ENCODE measurements around the gene CMKLR1.

CMKLR1 gene

GRCh38 chr12:108317308-108318234, 21.5 kb downstream of the CMKLR1 start:
- TF ChIP-seq, protein P1, sequence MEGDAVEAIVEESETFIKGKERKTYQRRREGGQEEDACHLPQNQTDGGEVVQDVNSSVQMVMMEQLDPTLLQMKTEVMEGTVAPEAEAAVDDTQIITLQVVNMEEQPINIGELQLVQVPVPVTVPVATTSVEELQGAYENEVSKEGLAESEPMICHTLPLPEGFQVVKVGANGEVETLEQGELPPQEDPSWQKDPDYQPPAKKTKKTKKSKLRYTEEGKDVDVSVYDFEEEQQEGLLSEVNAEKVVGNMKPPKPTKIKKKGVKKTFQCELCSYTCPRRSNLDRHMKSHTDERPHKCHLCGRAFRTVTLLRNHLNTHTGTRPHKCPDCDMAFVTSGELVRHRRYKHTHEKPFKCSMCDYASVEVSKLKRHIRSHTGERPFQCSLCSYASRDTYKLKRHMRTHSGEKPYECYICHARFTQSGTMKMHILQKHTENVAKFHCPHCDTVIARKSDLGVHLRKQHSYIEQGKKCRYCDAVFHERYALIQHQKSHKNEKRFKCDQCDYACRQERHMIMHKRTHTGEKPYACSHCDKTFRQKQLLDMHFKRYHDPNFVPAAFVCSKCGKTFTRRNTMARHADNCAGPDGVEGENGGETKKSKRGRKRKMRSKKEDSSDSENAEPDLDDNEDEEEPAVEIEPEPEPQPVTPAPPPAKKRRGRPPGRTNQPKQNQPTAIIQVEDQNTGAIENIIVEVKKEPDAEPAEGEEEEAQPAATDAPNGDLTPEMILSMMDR (IDR thresholded peaks at IDR 0.05; ENCODE audit: control insufficient read depth, insufficient read depth, low read depth, low read length, missing control alignments), result no peak
- no peak overlapping the region for H3K4me3 ChIP-seq (ENCODE audit: control insufficient read depth, low read depth, low read length)
- no peak for DNase-seq (ENCODE audit: low read depth)

GRCh38 chr12:108316176-108317086, 22.7 kb downstream of the CMKLR1 start:
- DNase-seq (ENCODE audit: low read depth), result no peak
- H3K4me3 ChIP-seq (ENCODE audit: control insufficient read depth, low read depth, low read length), result no peak overlapping the region
- TF ChIP-seq, protein P1 (IDR thresholded peaks at IDR 0.05; ENCODE audit: control insufficient read depth, insufficient read depth, low read depth, low read length, missing control alignments), result no peak

GRCh38 chr12:108315486-108316105, 23.5 kb downstream of the CMKLR1 start:
- no peak for DNase-seq (ENCODE audit: low read depth)
- TF ChIP-seq, protein P1 (IDR thresholded peaks at IDR 0.05; ENCODE audit: control insufficient read depth, insufficient read depth, low read depth, low read length, missing control alignments), result no peak
- no peak overlapping the region for H3K4me3 ChIP-seq (ENCODE audit: control insufficient read depth, low read depth, low read length)

- TF ChIP-seq, protein P1 (IDR thresholded peaks at IDR 0.05; ENCODE audit: control insufficient read depth, insufficient read depth, low read depth, low read length, missing control alignments), result no peak
- H3K4me3 ChIP-seq (ENCODE audit: control insufficient read depth, low read depth, low read length), result no peak overlapping the region
- no peak for DNase-seq (ENCODE audit: low read depth)
Observed at GRCh38 chr12:108313606-108314351, 25.3 kb downstream of the CMKLR1 start.

DNA sequence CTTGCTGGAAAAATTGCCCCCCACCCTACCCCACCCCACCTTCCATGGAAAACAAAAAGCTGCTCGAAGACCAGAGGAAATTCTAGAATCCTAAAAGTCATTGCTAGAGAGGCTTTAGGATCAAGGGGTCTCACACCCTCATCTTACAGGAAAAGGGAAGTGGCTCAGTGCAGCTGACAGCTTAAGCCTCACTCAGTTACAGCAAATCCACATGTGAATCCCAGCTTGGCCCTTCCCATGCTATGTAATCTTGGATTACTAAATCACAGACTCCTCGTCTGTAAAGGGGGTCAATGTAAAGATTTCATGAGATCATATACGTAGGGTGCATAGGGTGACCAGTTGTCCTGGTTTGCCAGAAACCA, 25.9 kb downstream of the CMKLR1 start:
- no peak for DNase-seq (ENCODE audit: low read depth)
- TF ChIP-seq, protein P1 (IDR thresholded peaks at IDR 0.05; ENCODE audit: control insufficient read depth, insufficient read depth, low read depth, low read length, missing control alignments), result no peak
- H3K4me3 ChIP-seq (ENCODE audit: control insufficient read depth, low read depth, low read length), result no peak overlapping the region
